GM12878 (cell line): Measurements from ENCODE around the gene TCF12. TPM values are rescaled to one million over a fixed set of nuclear protein-coding genes. Genes with fewer than 3 reads are reported as not detected.

Experiments used
- ATAC-seq: fragments of 200-7000 bp; cut with Tn5 transposase; 3 replicates; pipeline ENCODE4 v1.9.1; 2020; ENCODE audit warnings: mild to moderate bottlenecking, moderate library complexity
- BruUV-seq: library from RNA; stranded (reverse); fragments of 400-500 nt; replicated peaks from 2 replicates; lab custom pipeline; 2021; lab: Mats Ljungman, UMichigan
- CTCF ChIA-PET: fragments of 300-600 bp; sonication (Branson Sonifier 250); formaldehyde crosslinking; extraction: SDS; loops from one replicate; lab custom pipeline; 2021; ENCODE audit warnings: inconsistent platforms; lab: Yijun Ruan, JAX
- POLR2A ChIA-PET: fragments of 350-600 bp; formaldehyde crosslinking; extraction: SDS; loops from one replicate; lab custom pipeline; 2021; ENCODE audit warnings: inconsistent platforms; lab: Charles Lee
- RAD21 ChIA-PET: fragments of 300-600 bp; sonication (Branson Sonifier 250); formaldehyde crosslinking; loops from one replicate; lab custom pipeline; 2023; ENCODE audit warnings: antibody characterized with exemption; ENCODE audit not compliant: unreplicated experiment; lab: Charles Lee
- SMC1A ChIA-PET: fragments of 300-600 bp; sonication (Branson Sonifier 250); formaldehyde crosslinking; loops from one replicate; lab custom pipeline; 2023; ENCODE audit not compliant: unreplicated experiment, uncharacterized antibody; lab: Charles Lee
- DNase-seq: peaks from one replicate; pipeline ENCODE4 v3.0.0-alpha.2; 2011; ENCODE audit warnings: low read depth, low spot score
- FAIRE-seq: peaks from 3 replicates; lab custom pipeline; 2011; peaks lifted over from hg19 to GRCh38; lab: Jason Lieb, UNC
- H2AFZ ChIP-seq: 2 replicates; pipeline ENCODE4 v1.6.0; 2011; ENCODE audit warnings: low read depth, low read length, control low read depth; ENCODE audit not compliant: control insufficient read depth
- H3K27ac ChIP-seq: 2 replicates; pipeline ENCODE4 v1.5.1; 2011; ENCODE audit warnings: control low read depth; ENCODE audit not compliant: control insufficient read depth, insufficient read depth
- H3K27me3 ChIP-seq, 2 experiments: replicated peaks in 1 of 2; 2 replicates each; pipeline versions ENCODE4 v1.6.0 to v1.6.1; 2011; ENCODE audit warnings: low read length in 1 of 2; ENCODE audit not compliant: control insufficient read depth in 2 of 2, insufficient read depth in 2 of 2
- H3K36me3 ChIP-seq, 2 experiments: 2 replicates each; pipeline ENCODE4 v1.5.1; 2011; ENCODE audit warnings: low read length in 1 of 2; ENCODE audit not compliant: control insufficient read depth in 2 of 2, insufficient read depth in 2 of 2
- H3K4me1 ChIP-seq: 2 replicates; pipeline ENCODE4 v1.6.1; 2011; ENCODE audit warnings: mild to moderate bottlenecking, low read length, moderate library complexity, mixed read lengths; ENCODE audit not compliant: control insufficient read depth, insufficient read depth
- H3K4me2 ChIP-seq: 2 replicates; pipeline ENCODE4 v1.6.0; 2011; ENCODE audit warnings: control low read depth; ENCODE audit not compliant: control insufficient read depth, insufficient read depth
- H3K4me3 ChIP-seq: fragments of 200-600 bp; sonication (generic); 2 replicates; pipeline ENCODE4 v1.5.1; 2016
- H3K79me2 ChIP-seq: 2 replicates; pipeline ENCODE4 v1.6.0; 2011; ENCODE audit warnings: low read length; ENCODE audit not compliant: control insufficient read depth, insufficient read depth
- H3K9ac ChIP-seq: 2 replicates; pipeline ENCODE4 v1.8.0; 2011; ENCODE audit warnings: low read length, control low read depth, mixed read lengths; ENCODE audit not compliant: control insufficient read depth, insufficient read depth
- H3K9me3 ChIP-seq: replicated peaks from 3 replicates; pipeline ENCODE4 v1.5.1; 2011; ENCODE audit warnings: mild to moderate bottlenecking, low read length; ENCODE audit not compliant: control insufficient read depth, insufficient read depth
- H4K20me1 ChIP-seq: 2 replicates; pipeline ENCODE4 v1.6.0; 2011; ENCODE audit not compliant: control insufficient read depth, insufficient read depth
- BACH1 ChIP-seq: fragments of 450-650 bp; IDR thresholded peaks from 2 replicates; pipeline ENCODE4 v1.6.1; 2017; ENCODE audit warnings: mild to moderate bottlenecking, borderline replicate concordance
- BRCA1 ChIP-seq: IDR thresholded peaks from 2 replicates; pipeline ENCODE4 v1.6.1; 2011; ENCODE audit warnings: low read depth, low read length, improper control_type of control experiment
- CHD1 ChIP-seq: IDR thresholded peaks from 2 replicates; pipeline ENCODE4 v1.6.1; 2012; ENCODE audit warnings: low read depth, low read length, improper control_type of control experiment
- EED ChIP-seq: sonication (generic); IDR thresholded peaks from 2 replicates; pipeline ENCODE4 v1.6.1; 2016; ENCODE audit warnings: antibody characterized with exemption, low read depth
- FOXM1 ChIP-seq: IDR thresholded peaks from 2 replicates; pipeline ENCODE4 v1.6.1; 2012; ENCODE audit warnings: low read depth, mild to moderate bottlenecking, inconsistent platforms, low read length, moderate library complexity
- HDGF ChIP-seq: fragments of 450-650 bp; IDR thresholded peaks from 2 replicates; pipeline ENCODE4 v1.6.1; 2016; ENCODE audit warnings: antibody characterized with exemption
- IRF4 ChIP-seq: IDR thresholded peaks from 2 replicates; pipeline ENCODE4 v1.6.1; 2011; ENCODE audit warnings: low read depth, low read length
- MEF2B ChIP-seq: fragments of 450-650 bp; IDR thresholded peaks from 2 replicates; pipeline ENCODE4 v1.6.1; 2018; ENCODE audit warnings: mild to moderate bottlenecking, moderate library complexity; ENCODE audit not compliant: partially characterized antibody, poor library complexity, severe bottlenecking
- NBN ChIP-seq: fragments of 450-650 bp; IDR thresholded peaks from 2 replicates; pipeline ENCODE4 v1.6.1; 2016
- NFYA ChIP-seq: IDR thresholded peaks from 2 replicates; pipeline ENCODE4 v1.6.1; 2011; ENCODE audit warnings: low read depth, mild to moderate bottlenecking, low read length, improper control_type of control experiment, borderline replicate concordance
- PML ChIP-seq: IDR thresholded peaks from 2 replicates; pipeline ENCODE4 v1.6.1; 2012; ENCODE audit warnings: low read length, inconsistent platforms
- POLR2AphosphoS2 ChIP-seq: IDR thresholded peaks from 2 replicates; pipeline ENCODE4 v1.6.1; 2011; ENCODE audit warnings: low read depth, mild to moderate bottlenecking, low read length, improper control_type of control experiment, moderate library complexity
- SMAD1 ChIP-seq: fragments of 450-650 bp; IDR thresholded peaks from 2 replicates; pipeline ENCODE4 v1.6.1; 2018; ENCODE audit warnings: mild to moderate bottlenecking, low read depth; ENCODE audit not compliant: partially characterized antibody
- SMARCA5 ChIP-seq: fragments of 450-650 bp; IDR thresholded peaks from 2 replicates; pipeline ENCODE4 v1.6.1; 2017; ENCODE audit warnings: mild to moderate bottlenecking
- TCF3 ChIP-seq: IDR thresholded peaks from 2 replicates; pipeline ENCODE4 v1.6.1; 2012; ENCODE audit warnings: low read depth, mild to moderate bottlenecking, low read length, borderline replicate concordance; ENCODE audit not compliant: insufficient read depth
- TCF7 ChIP-seq: IDR thresholded peaks from 2 replicates; pipeline ENCODE4 v1.6.1; 2014; ENCODE audit warnings: antibody characterized with exemption, borderline replicate concordance
- WGBS: methylation state at CpG from one replicate; pipeline ENCODE4 v1.1.6; 2016; ENCODE audit warnings: low lambda C conversion rate; ENCODE audit not compliant: insufficient replicate concordance, insufficient coverage; ENCODE audit errors: missing lambda C conversion rate; 5-methylcytosine and 5-hydroxymethylcytosine counted together
- in situ Hi-C: fragments of 300-500 bp; cut with MboI; formaldehyde crosslinking; loops from 9 replicates; pipeline ENCODE4 v1.14.3; 2018; ENCODE audit warnings: mixed read lengths
- intact Hi-C: fragments of 100-400 bp; cut with micrococcal nuclease; formaldehyde crosslinking; loops from one replicate; pipeline ENCODE4 v1.14.2; 2022; ENCODE audit not compliant: unreplicated experiment
- polyA plus RNA-seq, 11 experiments: library from polyadenylated mRNA; depleted of rRNA in 4 of 11; unstranded in 6 of 11; stranded (reverse) in 5 of 11; fragments of >200 nt; fragmentation: Nextera tagmentation in 4 of 11; fragmentation: Illumina TruSeq in 1 of 11; extraction: Ambion mirVana in 4 of 11; extraction: Trizol in 1 of 11; gene quantifications; 1 replicate in 1 of 11; 2 replicates in 10 of 11; pipeline versions ENCODE4 v1.2.1 to v1.2.3, GENCODE V29; 2011 to 2016; ENCODE audit warnings: inconsistent platforms in 2 of 11, missing spikeins in 2 of 11, low read depth in 1 of 11
- total RNA-seq, 4 experiments: library from RNA; depleted of rRNA in 3 of 4; stranded (reverse); fragments of >200 nt in 3 of 4; fragmentation: Illumina TruSeq in 1 of 4; extraction: Trizol in 1 of 4; gene quantifications; 2 replicates each; pipeline versions ENCODE4 v1.2.1 to v1.2.3, GENCODE V29; 2013 to 2021
- TF ChIP-seq, protein P1 (sequence below): IDR thresholded peaks from 2 replicates; pipeline ENCODE4 v1.6.1; 2011; ENCODE audit warnings: low read depth, low read length, improper control_type of control experiment, borderline replicate concordance
- TF ChIP-seq, protein P2 (sequence below): fragments of 150-350 bp; IDR thresholded peaks from 2 replicates; pipeline ENCODE4 v1.6.1; 2014; ENCODE audit warnings: mild to moderate bottlenecking, low read depth, low read length
- TF ChIP-seq, protein P3 (sequence below): fragments of 450-650 bp; IDR thresholded peaks from 2 replicates; pipeline ENCODE4 v1.6.1; 2016; ENCODE audit warnings: mild to moderate bottlenecking
- TF ChIP-seq, protein P4 (sequence below): fragments of 450-650 bp; IDR thresholded peaks from 2 replicates; pipeline ENCODE4 v1.6.1; 2017; ENCODE audit warnings: low read depth, mild to moderate bottlenecking, moderate library complexity

Gene TCF12
- total and polyA plus RNA-seq, 10 of the 15 experiments (the other 5 are each of a cell fraction or from before 2014, with no cell fraction given): 8.2 to 70.9 (median 49.5) TPM

DNA sequence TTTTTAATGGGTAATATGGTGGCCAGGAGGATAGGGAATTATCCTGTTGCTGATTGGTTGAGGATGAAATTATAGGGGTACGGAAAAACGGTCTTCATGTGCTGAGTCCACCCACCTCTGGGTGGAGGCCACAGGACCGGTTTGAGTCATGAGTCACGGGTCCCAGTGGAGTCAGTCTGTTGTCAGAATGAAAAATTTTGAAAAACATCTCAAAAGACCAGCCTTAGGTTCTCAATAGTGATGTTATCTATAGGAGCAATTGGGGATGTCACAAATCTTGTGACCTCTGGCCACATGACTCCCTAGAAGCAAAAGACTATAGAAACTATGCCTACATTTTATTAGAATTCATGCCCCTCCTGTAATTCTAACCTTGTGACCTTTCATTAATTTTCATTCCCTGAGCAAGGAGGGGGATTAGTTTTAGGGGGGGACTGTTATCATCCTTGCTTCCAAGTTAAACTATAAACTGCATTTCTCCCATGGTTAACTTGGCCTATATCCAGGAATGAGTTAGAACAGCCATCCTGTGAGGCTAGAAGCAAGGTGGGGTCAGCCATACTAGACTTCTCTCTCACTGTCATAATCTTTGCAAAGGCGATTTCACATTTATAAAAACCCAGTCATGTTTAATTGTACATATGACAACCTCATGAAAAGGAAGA is 101.2 kb downstream of the TCF12 start:
- no TSS peak for BruUV-seq
- WGBS: 43% methylated on average over 5 of the region's 5 CpGs
- ChIA-PET CTCF (interaction anchor here (1.6 to 1.7 kb wide), 2 partner anchors 127 to 287 kb away, joined by 5 to 7 read pairs; no protein-coding TSS in a partner anchor), POLR2A (interaction anchor here (2.2 kb wide), 1 partner anchor 12 kb away, joined by 5 read pairs; no protein-coding TSS in a partner anchor), SMC1A (interaction anchor here (1.9 kb wide), 1 partner anchor 16 kb away, joined by 4 read pairs; no protein-coding TSS in a partner anchor), RAD21 (interaction anchor here (1.6 kb wide), 1 partner anchor 287 kb away, joined by 7 read pairs; no protein-coding TSS in a partner anchor)
- Histone ChIP-seq H2AFZ (no peak overlapping the region), H3K4me1 (no peaks in the 10 kb centered on the region), H3K27me3 (no peaks in the 10 kb centered on the region), H3K36me3 (no peaks in the 10 kb centered on the region), H4K20me1 (no peaks in the 10 kb centered on the region), H3K4me3 (no peak overlapping the region), H3K9me3 (no peaks in the 10 kb centered on the region; the same call in 1 of the 3 replicates), H3K4me2 (no peak overlapping the region), H3K9ac (no peak overlapping the region), H3K79me2 (no peaks in the 10 kb centered on the region; the same call in 1 of the 2 replicates), H3K27ac (no peak overlapping the region)
- FAIRE-seq (no peak), DNase-seq (no peak), ATAC-seq (no peak)
- in situ Hi-C loops: loop anchor here (25.0 kb wide), 1 partner anchor 518 kb away; no protein-coding TSS in a partner anchor
- TF ChIP-seq PML (no peak), POLR2AphosphoS2 (no peak), BACH1 (no peak), NFYA (no peak), CHD1 (no peak), MEF2B (no peak), HDGF (no peak), FOXM1 (no peak), NBN (no peak), TCF3 (no peak), BRCA1 (no peak), IRF4 (no peak), EED (no peak), SMARCA5 (no peak), TCF7 (no peak), SMAD1 (no peak)
- TF ChIP-seq, protein P1, sequence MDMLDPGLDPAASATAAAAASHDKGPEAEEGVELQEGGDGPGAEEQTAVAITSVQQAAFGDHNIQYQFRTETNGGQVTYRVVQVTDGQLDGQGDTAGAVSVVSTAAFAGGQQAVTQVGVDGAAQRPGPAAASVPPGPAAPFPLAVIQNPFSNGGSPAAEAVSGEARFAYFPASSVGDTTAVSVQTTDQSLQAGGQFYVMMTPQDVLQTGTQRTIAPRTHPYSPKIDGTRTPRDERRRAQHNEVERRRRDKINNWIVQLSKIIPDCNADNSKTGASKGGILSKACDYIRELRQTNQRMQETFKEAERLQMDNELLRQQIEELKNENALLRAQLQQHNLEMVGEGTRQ: no peak
- TF ChIP-seq, protein P2, sequence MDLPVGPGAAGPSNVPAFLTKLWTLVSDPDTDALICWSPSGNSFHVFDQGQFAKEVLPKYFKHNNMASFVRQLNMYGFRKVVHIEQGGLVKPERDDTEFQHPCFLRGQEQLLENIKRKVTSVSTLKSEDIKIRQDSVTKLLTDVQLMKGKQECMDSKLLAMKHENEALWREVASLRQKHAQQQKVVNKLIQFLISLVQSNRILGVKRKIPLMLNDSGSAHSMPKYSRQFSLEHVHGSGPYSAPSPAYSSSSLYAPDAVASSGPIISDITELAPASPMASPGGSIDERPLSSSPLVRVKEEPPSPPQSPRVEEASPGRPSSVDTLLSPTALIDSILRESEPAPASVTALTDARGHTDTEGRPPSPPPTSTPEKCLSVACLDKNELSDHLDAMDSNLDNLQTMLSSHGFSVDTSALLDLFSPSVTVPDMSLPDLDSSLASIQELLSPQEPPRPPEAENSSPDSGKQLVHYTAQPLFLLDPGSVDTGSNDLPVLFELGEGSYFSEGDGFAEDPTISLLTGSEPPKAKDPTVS: no peak
- TF ChIP-seq, protein P3, sequence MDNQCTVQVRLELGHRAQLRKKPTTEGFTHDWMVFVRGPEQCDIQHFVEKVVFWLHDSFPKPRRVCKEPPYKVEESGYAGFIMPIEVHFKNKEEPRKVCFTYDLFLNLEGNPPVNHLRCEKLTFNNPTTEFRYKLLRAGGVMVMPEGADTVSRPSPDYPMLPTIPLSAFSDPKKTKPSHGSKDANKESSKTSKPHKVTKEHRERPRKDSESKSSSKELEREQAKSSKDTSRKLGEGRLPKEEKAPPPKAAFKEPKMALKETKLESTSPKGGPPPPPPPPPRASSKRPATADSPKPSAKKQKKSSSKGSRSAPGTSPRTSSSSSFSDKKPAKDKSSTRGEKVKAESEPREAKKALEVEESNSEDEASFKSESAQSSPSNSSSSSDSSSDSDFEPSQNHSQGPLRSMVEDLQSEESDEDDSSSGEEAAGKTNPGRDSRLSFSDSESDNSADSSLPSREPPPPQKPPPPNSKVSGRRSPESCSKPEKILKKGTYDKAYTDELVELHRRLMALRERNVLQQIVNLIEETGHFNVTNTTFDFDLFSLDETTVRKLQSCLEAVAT: no peak
- TF ChIP-seq, protein P4, sequence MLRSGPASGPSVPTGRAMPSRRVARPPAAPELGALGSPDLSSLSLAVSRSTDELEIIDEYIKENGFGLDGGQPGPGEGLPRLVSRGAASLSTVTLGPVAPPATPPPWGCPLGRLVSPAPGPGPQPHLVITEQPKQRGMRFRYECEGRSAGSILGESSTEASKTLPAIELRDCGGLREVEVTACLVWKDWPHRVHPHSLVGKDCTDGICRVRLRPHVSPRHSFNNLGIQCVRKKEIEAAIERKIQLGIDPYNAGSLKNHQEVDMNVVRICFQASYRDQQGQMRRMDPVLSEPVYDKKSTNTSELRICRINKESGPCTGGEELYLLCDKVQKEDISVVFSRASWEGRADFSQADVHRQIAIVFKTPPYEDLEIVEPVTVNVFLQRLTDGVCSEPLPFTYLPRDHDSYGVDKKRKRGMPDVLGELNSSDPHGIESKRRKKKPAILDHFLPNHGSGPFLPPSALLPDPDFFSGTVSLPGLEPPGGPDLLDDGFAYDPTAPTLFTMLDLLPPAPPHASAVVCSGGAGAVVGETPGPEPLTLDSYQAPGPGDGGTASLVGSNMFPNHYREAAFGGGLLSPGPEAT: no peak
- intact Hi-C loops: loop anchor here (10.0 kb wide), 3 partner anchors 115 to 285 kb away; no protein-coding TSS in a partner anchor
